NCI-H146 (cell line): ENCODE measurements around the gene TRPV5.

Source experiments
- DNase-seq: peaks from one replicate; lab custom pipeline; 2025; lab: John Stamatoyannopoulos, UW

TRPV5 gene

DNA sequence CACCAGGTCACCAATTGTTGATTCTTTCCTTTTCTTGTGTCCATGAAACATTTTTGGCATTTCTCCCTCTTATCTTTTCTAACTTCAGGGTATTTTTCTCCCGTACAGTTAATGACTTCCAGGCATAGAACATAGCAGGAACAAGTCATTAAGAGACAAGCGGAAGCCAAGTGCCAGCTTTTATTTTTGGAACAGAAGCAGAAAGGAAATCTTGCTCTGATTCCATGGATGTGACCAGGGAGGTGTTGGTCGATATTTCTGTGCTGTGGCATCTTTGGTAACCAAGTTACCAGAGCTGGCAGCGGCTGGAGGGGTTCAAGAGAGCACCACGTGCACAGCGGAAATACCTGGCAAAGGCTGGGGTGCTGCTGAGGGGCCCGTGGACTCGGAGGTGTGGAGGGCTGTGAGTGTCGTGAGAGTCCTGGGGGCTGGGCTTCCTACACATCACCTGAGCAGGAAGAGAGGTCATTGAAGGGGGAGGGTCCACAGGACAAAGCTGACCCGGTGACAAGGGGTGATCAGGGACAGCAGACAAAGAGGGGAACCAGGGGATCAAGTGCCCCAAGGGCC is 7.5 kb upstream of the TRPV5 start:
- DNase-seq = no peak

DNA sequence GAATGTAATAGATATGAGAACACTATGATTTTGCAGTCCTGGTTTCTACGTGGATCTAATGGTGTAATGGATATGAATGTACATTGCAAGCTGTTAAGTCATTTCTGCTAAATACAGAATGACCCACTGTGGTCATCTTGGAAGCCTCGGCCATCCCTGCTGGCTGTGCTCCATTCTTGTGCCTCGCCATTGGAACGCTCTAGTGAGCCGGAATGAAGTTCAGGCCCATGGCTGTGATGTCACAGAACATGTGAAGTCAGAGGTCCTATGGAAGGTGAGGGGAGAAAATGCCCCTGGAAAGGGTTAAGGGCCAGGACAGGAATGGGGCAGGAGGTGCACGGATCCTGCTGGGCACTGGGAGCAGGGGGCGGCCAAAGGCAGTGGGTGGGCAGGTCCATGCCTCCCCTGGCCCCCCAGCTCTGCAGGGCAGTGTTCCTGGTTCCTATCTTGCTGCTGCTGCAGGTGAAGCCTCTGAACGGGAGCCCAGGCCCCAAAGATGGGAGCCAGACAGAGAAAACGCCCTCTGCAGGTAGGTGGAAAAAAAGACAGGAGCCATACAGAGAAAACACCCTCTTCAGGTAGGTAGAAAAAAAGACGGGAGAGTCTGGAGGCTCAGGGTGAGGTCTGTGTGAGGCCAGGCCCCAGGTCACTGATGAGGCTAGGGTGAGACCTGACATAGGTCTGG is 5.8 kb upstream of the TRPV5 start, which contains the start of gene LLCFC1:
Gene LLCFC1, plus strand, starts transcription at position 259 of the 685 bp plus-strand sequence. Its CDS starts 138 bp downstream, at position 397.
- DNase-seq = no peak

DNA sequence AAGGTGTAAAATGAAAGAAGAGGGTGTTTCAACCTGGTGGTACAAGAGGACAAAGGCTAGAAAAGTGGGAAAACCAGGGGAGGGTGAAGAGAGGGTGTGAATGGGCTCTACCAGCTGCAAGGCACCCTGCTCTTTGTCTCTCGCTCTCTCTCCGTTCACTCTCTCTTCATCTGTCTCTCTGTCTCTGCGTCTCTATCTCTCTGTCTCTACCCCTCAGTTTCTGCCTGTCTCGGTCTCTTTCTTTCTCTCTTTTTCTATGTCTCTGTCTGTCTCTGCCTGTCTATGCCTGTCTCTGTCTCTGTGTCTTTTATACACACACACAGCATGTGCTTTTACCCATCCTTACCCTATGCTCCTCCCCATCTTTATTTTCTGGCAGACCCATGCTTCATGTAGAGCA is 5.1 kb upstream of the TRPV5 start:
- no peak for DNase-seq

DNA sequence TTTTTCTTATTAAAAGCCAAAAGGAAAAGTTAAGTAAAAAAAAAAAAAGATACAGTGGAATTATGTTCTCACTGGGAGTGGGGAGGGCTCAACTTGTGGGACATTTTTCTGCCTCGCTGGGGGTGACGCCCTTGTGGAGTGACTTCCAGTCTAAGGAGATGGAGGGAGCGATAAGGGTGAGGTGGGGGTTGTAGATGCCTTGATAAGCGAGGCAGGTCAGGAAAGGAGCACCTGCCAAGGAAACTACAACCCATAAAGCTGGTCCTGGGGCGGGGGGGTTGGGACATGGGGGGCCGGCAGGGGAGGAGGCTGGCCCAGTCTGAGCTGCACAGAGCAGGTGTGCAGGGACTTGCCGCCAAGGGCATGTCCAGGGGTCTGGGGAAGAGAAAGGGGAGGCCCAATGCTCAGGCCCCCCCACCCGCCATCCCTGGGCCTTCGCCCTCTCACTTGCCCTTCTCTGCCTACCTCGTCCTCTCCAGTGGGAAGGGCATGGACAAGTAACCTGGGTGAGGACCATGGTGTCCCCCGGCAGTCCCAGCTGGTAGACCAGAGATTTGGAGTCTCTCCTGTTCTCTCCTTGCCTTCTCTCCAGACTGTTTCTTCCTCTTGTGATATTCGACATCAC is 2.5 kb upstream of the TRPV5 start:
- DNase-seq = no peak

DNA sequence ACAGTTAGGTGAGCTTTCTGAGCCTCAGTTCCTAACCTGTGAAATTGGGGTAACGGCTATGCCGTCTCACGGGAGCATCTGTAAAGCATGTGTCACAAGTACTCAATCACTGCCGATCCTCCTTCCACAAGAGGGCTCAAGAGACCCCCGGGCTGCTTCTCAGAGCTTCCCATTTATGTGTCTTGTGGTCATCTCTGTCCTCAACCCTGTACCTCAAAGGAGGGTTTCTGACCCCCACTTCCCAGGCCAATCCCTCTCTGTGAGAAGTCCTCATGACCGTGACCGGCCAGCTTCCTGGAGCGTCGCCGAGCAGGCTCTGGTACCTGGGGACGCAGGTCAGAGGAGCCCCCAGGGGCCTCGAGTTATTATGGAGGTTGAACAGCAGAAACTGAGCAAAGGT is 510 bp upstream of the TRPV5 start:
- no peak for DNase-seq

DNA sequence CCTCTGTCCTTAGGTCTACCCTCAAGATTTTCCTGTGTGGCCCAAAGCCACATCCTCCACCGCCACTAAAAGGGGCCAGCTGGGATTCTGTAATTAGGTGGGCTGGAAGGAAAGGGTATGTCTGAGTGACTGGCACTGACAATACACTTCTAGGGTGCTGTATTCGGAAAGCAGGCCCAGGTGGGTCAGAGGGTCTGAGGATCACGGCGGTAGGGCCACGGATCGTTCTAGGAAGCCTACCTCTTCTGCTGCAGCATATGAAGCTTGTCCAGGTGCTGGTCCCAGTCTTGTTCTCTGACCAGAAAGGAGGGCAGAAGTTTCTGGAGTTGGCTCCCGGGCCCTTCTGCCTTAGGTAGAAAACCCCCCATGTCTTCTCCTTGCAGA is 462 bp downstream of the TRPV5 start:
- no peak for DNase-seq

DNA sequence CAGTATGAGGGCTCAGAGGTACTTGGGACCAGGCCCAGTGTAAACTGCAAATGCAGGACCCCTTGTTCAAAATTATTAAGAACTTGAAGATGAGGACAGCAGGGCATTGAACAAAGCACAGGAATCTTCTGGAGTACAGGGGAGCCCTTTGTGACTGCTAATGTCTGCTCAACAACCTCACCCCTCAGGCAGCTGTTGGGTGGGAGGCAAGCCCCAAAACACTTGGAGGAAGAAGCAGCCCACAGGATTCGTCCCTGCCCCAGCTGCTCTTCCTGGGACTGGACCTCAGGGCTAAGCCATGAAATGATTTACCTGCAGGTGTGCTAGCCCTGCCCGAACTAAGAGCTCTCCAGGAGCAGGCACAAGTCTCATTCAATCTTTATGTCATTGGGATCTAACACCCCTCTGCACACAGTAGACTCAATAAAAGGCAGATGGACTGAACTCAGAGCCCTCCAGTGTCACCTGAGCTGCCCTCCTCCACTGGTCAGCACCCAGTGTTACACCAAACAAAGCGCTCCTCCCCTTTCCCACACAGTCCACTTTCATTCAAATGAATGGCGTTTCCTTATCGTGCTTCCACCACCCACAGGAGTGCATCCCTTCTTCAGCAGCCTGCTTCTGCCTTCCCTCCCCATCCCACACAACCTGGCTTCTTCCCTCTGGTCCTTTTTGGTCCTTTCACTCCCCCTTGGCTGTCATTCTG is 1.0 kb downstream of the TRPV5 start:
- no peak for DNase-seq

DNA sequence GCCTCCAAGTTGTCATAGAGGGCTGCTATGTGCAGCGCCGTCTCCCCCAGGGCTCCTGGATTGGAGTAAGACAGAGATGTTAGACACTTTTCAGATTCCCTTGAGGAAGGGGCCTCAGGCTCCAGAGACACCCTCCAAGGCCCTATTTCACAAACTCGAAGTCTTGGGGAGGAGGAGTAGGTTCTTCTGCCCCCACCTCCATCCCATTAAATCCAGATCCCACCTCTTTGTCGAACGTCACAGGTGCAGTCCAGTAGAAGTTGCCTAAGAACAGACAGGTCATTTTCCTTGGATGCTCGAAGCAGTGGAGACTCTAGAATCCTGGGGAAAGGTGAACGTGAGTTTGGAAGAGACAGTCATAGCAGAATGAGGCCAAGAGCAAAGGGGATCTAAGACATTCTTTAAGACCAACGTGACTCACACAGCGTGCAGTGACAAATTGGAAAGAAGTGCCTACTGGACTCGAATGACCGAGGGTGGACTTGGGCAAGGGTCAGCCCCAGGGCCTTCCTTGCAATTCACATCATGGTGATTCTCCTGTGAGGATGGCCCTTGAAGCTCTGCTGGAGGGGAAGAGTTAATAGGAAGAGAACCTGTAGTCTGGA is 3.3 kb downstream of the TRPV5 start:
- DNase-seq = no peak

DNA sequence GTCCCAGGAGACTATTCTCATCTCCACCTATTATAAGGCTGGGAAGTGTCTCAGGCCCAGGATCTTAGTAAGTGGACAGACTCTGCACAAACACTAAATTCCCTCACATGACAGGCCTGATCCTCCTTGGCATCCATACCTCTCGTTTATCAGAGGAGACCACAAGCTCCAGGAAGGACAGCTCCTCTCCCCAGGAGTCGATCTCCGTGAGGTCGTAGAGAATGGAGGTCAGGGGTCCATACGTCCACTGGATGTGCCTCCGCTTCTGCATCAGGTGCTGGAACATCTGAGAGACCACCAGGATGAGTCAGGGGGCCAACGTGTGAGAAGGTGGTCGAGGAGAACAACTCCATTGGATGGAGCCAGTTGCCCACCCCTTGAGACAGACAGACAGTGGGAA is 5.6 kb downstream of the TRPV5 start:
- no peak for DNase-seq

DNA sequence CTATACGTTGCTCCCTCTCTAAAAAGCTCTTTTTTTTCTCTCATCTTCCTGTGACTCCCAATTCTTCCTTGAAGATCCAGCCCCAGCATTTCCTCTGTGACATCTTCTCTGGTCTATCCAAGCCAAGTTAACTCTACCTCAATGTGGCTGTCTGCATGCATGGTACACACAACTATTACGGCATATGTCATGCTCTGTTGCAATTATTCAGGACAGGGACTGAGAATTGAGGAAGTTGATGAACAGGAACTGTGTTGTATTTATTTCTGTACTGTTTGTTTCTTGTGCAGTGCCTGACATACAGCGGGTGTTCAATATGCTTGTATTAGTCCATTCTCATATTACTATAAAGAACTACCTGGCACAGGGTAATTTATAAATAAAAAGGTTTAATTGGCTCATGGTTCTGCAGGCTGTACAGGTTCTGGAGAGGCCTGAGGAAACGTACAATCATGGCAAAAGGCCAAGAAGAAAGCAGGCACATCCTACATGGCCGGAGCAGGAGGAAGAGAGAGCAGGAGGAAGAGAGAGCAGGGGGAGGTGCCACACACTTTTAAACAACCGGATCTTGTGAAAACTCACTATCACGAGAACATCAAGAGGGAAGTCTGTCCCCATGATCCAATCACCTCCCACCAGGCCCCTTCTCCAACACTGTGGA is 6.3 kb downstream of the TRPV5 start:
- no peak for DNase-seq

DNA sequence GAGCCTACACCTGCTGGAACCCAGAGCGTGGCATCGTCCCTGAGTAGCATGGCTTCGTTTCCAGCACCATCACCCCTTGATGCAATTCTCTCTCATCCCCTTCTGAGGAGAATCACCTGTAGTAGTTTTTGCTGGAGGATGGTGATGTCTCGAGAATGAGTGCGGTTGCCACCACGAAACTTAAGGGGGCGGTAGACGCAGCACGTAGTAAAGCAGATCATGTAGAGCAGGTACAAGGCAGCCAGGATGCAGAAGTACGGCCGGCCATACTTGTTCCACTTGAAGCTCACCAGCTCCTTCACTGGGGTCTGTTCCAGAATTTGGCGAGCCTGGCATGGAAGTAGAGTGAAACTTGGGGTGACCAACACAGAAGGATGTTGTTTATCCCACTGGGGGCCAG is 8.1 kb downstream of the TRPV5 start:
- no peak for DNase-seq

DNA sequence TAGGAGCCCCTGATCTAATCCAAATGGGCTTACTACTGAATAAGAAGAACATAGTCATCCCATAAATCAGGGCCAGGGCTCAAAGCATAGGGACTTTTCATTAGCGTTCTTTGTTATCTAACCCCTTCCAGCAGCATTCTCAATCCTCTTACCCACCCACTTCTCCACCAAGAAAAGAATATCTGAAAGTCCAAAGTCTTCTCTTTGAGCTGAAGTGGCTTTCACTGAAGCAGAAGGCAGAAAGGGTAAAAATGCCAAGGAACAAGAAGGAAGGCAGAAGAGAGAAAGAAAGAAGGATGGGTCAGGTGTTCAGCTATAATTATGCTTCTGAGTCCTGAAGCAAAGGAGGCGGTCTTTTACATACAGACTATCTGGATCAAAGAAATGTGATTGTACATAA is 10.2 kb downstream of the TRPV5 start:
- DNase-seq = no peak

DNA sequence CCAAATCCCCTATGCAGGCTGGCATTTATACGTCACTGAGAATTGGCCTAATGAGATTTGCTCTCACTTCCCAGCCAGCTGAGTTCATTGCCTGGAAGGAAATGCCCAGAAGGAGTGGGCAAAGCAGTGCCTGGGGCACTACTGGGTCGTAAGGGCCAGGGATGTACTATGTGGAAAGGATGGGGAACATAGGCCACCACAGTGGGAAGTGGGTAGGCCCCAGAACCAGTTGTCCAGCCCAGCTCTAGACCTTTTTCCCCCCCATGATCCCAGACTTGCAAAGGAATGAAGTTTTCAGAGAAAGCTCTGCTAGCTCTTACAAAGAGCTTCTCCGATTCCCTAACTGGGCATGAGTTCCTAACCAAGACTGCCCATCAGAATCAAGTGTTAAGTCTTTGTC is 13.9 kb downstream of the TRPV5 start:
- DNase-seq = no peak

DNA sequence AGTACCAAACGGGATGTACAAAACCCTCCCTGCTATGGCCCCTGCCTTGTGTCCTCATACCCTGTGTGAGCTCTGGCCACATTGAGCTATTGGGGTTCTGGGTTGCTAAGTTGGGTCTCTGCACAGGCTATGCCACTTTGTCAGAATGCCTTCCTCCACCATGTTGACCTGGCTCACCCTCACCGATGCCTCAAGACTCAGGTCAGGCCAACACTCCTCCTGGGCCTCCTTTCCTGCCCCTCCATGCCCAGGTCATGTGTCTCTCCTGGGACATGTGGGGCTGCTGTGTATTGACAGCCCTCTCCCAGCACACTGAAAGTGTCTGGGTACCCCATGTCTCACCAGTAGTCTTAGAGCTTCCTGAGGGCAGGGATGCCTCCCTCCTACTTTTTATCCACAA is 14.6 kb downstream of the TRPV5 start:
- no peak for DNase-seq

DNA sequence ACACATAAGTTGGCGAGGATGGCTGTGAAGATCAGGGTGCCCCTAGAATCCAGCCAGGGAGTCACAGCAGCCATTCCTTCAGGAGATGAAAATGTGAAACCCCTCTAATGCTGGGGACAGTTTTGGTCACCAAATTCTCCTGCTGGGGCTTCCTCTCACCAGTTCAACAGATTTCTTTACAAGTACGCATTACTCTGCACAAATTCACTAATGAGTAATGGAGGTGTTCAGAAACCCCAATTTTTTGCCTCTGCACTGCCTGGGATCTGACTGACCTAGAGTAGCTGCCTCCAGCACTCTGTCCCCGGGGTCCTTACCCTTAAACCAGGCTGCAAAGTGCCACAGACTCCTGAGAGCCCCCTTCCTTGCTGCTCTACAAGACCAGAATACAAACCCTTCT is 16.1 kb downstream of the TRPV5 start:
- no peak for DNase-seq

DNA sequence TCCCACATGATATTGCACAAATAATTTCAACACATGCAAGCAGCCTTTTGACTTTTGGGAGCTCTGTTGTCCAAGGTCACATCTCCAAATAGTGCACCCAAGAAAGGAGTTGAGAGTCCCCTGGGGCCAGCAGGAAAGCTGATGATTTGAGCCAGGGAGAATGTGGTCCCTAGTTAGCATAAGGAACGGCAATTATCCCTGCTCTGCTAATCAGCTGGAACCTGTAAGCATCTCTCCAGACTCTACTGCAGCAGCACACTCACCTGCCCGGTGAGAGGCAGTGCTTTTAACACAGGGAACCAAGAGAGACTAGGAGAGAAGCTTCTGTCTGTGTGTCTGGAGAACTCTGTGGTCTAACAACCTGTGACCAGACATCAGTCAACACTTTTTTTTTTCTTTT is 17.0 kb downstream of the TRPV5 start:
- DNase-seq = no peak

DNA sequence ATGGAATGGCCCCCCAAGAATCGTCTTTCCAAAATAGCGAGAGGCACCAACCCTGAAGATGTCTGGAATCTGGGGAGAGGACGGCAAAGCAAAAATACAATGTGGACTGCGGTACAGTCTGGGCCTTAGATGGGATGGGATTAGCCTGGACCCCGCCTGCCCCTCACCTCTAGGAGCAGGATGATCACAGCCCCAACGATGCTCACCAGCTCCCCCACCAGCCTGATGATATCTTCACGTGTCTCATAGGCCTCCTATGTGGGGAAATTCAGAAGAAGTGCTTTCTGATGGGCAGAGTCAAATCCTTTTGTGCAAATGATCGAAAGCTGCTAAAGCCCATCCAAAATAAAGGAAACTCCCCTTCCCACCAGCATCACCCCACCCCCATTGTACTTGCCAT is 18.2 kb downstream of the TRPV5 start:
- DNase-seq = no peak

DNA sequence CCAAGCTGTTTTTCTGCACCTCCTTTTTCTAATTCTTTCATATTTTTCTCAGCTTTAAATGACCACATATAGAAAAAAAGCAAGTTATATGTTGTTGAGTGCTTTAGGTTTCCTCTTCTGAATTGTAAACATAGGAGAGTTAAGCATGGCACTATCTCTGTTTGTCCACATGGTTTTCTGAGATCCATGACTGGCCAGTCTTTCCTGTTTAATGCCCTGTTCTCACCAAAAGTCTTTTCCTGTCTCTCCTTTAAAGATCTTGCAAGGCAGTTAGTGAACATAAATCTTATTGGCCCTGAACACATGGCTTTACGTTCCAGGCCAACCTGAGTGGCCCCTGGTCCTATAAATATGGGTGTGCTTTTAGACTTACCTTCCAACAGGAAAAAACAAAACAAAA is 19.4 kb downstream of the TRPV5 start:
- no peak for DNase-seq

DNA sequence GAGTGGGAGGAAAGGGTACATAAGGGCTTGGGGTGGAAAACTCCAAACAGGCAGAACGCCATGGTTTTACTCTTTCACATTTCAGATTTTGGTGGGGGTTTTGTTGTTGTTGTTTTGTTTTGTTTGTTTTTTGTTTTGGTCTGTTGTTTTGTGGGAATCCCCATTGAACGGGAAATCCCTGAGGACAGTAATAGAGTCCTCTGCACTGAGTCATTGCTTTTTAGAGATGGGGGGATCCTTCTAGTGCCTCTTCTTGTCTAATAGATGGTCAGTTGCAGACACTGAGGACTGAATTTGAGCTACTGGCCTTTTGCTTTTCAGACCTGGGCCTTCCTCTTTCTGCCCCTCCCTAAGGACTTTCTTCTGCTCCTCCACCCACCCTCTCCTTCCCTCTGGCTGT is 20.0 kb downstream of the TRPV5 start:
- DNase-seq = no peak

DNA sequence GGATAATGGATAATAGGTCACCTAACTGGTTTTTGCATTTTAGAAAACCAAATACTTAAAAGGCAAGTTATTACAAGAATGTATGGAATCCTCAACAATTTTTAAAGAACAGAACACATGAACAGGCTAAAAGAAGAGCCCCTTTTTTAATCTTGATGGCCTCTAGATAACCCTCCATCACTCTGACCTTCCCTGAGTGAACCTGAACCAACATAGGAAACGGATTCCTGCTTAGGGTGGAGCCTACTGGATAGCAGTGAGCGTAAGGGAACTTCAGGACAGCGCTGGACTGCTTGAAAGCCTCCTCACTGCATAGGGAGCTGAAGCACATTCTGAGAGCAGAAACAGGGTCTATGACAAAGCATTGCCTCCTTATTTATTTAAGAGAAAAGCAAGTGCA is 20.5 kb downstream of the TRPV5 start:
- DNase-seq = no peak

DNA sequence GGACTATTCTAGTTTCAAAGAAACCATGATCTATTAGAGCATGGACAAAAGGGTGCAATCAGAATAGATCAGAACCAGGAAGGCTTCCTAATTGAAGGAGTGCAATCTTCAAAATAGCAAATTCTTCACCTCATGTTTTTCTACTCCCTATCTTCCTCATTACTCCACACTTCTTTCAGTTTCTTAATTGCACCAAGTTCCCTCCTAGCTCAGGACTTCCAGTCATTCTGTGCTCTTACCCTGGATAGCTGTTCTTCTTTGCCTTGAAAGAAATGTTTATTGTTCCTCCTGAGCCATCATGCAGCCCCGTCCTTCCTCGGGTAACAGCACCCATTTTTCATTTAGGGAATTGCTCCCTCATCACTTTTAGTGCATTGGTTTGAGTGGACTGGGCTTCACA is 23.1 kb downstream of the TRPV5 start:
- DNase-seq = no peak

DNA sequence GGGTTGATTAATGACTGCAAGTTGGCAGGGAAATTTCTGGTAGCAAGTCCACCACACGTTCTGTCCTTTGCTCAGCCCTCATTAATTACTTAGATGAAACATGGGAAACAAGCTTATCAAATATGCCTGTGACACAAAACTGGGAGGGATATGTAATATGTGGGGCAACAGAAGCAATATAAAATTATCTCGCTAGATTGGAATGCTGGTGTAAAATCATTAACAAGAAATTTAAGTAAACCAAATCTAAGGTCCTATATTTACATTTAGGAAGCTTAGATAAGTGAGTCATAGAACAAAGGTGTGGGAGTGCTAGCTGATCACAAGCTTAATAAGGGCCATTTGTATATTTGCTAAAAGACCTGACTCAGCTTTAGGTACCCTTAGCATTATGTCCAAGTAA is 23.5 kb downstream of the TRPV5 start:
- DNase-seq = no peak
